NCI-H1048 (cell line): ENCODE measurements around the gene GALNT12.

Source experiments
- DNase-seq: peaks from one replicate; lab custom pipeline; 2025; lab: John Stamatoyannopoulos, UW

Gene GALNT12

DNA sequence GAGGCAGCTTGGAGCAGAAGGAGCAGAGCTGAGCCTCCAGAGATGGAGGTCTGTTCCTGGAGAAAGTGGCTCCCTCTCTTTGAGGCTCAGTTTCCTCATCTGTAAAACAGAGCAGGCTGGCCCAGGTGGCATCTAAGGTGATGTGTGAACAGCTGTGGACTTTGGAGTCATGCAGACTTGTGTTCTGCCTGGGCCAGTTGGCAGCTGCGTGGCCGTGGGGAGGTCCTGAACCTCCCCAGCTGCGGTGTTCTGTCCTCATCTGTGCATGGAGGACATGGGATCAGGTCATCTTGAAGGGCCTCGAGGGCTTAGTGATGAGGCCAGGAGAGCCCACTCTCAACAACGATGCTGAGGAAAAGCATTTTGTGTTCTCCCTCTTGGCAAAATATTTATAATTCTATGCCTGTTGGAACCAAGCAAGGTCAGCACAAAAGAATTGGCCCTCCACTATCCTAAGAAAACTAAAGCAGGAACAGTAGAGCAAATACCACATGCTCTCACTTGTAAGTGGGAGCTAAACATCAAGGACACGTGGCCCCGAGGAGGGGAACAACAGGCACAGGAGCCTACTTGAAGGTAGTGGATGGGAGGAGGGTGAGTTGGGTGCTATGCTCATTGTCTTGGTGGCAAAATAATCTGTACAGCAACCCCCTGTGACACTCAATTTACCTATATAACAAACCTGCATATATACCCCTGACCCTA lies 73.0 kb downstream of the GALNT12 start:
- no peak for DNase-seq

GRCh38 chr9:98881356-98881755 lies 73.9 kb downstream of the GALNT12 start:
- DNase-seq: no peak

DNA sequence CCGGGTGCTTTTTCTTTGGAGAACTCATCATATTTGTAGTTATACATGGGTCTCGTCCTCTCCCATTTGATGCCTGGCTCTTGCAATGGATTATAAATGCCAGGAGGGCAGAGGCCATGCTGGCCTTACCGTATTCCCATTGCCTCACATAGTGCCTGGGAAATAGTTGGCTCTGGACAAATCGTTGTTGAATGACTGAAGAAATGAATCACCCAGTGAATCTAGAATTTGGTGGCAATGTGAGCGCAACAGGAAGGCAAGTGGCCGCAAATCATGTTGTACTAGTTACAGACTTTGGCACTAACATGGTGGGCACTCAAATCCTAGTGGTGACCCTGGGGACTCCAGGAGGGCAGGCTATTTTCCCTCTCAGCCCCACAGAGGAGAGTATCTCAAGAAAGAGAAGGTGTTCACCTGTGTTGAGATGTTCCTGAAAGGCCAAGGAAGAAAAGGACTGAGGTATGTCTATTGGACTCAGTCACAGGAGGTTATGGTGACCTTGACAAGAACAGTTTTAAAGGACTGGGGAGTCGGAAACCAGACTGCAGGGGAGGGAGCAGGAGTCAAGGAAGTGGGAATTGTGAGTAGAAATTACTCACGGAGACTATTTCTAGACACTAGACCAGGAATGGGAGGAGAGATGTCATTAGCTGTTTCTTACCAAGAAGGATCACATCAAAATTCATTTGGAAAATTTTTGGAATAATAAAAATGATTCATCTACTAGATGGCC lies 74.5 kb downstream of the GALNT12 start:
- DNase-seq: no peak

DNA sequence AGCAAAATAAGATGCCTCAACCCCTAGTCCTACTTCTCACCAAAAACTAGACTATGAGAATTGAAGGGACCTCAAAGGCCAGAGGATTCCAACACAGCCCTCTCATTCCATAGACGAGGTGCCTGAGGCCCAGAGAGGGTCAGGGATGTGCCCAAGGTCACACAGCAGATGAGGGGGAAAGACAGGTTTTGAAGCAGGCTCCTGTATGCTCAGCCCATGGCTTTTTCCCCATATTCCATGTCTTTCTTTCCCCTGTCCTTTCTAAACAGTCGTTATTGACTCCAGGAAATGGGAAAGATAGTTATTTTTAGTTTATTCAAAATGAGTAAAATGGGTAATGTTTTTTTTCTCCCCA lies 75.1 kb downstream of the GALNT12 start:
- no peak for DNase-seq

GRCh38 chr9:98883276-98883675 lies 75.8 kb downstream of the GALNT12 start:
- DNase-seq: no peak

DNA sequence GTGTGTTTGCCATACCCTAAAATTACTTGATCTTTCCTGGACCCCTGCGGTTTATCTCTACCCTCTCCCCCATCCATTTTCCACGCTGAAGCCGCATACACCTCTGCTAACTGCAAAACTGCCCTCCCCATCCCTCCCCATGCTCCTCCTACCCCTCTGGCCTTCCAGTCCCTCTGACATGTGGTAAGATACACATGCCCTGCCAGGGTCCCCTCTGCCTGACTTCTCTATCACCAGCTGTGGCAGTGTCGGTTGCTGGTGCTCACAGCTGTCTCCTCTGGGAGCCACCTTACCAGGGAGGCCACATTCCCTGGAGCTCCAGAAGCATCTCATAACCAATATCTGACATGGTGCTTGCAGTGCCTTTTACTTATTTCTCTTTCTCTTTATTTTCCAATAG lies 77.4 kb downstream of the GALNT12 start:
- DNase-seq: no peak

DNA sequence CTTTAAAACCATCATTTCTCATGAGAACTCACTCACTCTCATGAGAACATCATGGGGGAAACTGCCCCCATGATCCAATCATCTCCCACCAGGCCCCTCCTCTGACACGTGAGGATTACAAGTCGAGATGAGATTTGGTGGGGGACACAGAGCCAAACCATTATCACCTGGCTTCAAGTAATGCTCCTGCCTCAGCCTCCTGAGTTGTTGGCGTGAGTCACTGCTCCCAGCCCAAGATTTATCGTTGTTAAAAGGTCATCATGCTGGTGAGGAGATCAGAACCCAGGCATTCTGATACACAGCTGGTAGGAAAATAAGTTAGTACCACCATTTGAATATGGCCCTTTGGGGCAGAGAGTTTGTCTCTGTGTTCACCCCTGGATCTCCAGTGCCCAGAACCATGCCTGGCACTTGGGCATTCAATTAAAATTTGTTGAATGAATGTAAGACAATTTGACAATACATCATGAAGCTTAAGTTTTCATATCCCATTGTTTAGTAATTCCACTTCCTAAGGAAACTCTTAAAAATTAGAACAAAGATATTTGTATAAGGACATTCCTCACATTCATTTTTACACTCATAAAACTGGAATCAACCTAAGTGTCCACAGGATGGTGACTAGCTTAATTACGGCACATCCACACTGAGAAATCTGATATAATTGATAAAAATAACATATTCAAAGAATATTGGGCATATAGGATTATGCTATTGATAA lies 78.3 kb downstream of the GALNT12 start:
- DNase-seq: no peak

- DNase-seq: no peak
These were observed 79.3 kb downstream of the GALNT12 start for GRCh38 chr9:98886691-98887229.

GRCh38 chr9:98887918-98888510 lies 80.5 kb downstream of the GALNT12 start:
- peak; percentile 91 for DNase-seq

DNA sequence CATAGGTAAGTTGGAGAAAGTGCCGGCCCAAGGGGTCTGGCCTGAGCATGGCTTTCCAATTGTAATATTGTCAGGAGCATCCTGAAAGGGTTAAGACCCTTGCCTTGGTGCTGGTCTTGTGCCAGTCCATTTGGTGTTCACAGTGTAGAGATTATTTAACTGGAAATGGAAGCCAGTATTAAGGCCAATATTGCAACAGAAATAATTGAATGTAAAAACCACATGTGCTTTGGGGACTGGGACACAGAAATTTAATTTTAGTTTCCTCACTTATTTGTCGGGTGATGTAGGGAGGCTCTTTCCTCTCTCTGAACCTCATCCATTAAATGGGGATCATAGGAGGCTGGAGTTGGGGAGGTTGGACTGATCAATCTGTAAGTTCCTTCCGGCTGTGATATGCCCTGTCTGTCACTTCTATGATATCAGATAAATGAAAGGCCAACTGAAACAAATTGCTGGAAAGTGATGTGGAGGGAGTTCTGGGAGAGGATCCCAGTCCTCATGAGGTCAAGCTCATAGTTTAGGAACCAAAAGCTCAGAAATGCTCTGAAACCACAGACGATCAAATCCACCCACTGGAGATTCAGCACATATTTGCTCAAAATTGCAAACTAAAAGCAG lies 81.4 kb downstream of the GALNT12 start:
- DNase-seq: no peak

DNA sequence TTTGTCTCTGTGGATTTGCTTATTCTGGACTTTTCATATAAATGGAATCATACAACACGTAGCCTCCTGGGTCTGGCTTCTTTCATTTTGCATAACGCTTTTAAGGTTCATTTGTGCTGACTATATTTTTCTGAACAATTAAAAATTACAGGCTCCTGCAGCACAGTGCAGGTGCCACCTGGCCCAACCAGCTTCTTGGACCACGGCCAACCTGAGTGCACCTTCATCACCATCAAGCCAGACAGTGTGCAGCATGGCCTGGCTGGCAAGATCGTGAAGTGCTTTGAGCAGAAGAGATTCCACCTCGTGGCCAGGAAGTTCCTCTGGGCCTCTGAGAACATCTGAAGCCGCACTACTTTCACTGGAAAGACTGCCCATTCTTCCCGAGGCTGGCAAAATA lies 82.8 kb downstream of the GALNT12 start:
- DNase-seq: peak; percentile 30

DNA sequence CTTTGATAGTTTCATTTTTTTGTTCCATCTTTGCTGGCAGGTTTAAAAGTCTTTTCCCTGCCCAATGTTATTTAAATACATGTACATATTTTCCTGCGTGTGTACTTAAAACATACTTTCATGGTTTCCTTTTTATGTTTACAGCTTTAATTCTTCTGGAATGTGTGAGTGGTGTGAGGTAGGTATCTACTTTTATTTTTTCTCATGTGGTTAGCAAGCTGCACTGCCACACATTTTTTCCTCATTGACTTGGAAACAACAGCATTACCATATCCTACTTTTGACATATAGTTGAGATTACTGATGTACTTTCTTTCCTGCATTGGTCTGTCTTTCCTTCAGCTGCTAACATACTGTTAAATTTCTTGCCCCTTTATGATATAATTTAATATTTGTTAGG lies 84.8 kb downstream of the GALNT12 start:
- no peak for DNase-seq

DNA sequence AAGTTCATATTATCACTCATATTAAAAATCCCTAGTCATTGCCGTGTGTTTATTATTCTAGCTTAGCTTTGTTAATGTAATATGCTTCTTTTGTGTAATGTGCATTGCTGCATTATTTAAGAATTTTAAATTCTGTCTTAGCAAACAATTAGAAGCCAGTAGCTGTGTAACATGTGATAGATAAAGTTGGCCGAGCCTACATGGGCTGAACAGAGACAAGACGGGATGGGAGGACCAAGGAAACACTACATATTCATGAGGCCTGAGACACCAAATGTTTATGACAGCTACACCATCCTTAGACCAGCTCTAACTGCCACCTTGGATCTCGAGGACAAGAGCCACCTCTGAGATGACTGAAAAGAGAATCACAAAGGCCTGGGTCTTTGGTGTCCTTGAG lies 85.2 kb downstream of the GALNT12 start:
- no peak for DNase-seq

- no peak for DNase-seq
These were observed 86.7 kb downstream of the GALNT12 start for GRCh38 chr9:98894171-98894570.

DNA sequence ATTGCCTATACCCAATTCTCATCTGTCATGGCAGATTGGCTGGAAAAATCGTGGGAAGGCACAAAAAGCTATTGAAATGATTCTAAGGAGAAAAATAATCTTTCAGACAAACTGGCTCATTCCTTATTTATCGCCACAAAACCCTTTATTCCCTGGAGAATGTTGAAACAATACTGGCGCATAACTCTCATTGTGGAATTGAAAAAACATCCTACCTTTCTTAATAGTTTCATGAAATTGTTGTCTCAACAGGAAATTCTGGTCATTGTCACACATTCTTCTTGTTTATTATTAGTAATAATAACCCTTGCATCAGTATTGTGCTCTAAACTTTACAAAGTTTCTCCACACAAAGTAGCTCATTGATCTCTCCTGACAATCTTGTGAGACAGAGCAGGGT lies 87.3 kb downstream of the GALNT12 start:
- no peak for DNase-seq

GRCh38 chr9:98896632-98897031 lies 89.2 kb downstream of the GALNT12 start:
- DNase-seq: no peak

DNA sequence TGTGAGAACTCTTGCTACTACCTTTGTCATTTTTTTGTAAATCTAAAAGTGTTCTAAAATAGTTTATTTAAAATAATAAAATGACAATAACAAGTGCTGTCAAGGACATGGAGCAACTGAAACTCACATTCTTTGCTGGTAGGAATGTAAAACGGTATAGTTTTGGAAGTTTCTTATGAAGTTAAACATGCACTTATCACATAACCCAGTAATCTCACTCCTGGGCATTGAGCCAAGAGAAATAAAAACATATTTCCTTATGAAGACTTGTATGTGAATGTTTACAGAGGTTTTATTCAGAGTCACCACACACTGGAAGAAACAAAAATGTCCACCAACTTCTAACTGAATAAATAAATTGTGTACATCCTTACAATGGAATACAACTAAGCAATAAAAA lies 90.3 kb downstream of the GALNT12 start:
- DNase-seq: no peak

- DNase-seq: peak; percentile 17
These were observed 92.1 kb downstream of the GALNT12 start for GRCh38 chr9:98899408-98900056.
